CD4-positive, CD25-positive, alpha-beta regulatory T cell (primary cell): ENCODE data around the gene ERF. TPM values are rescaled to one million over a fixed set of nuclear protein-coding genes. Genes with fewer than 3 reads are reported as not detected.

Source experiments
- ATAC-seq, 2 donors: fragments of 150-1000 bp; cut with Tn5 transposase; one replicate each; pipeline ENCODE4 v1.10.0; 2021; ENCODE audit warnings: low read depth in 2 of 2, moderate number of reproducible peaks in 2 of 2, moderate library complexity in 1 of 2
- DNase-seq, 3 donors: peaks; one replicate each; pipeline versions ENCODE4 v3.0.0 to v3.0.0-alpha.2; 2012 to 2022; ENCODE audit warnings: mixed read lengths in 1 of 3
- H3K27ac ChIP-seq: one replicate; pipeline ENCODE4 v1.7.0; 2013; ENCODE audit warnings: mild to moderate bottlenecking, low read length; ENCODE audit not compliant: insufficient read depth, poor library complexity, severe bottlenecking
- H3K27me3 ChIP-seq: one replicate; pipeline ENCODE4 v1.7.0; 2013; ENCODE audit warnings: low read length; ENCODE audit not compliant: control insufficient read depth, insufficient read depth
- H3K36me3 ChIP-seq: one replicate; pipeline ENCODE4 v1.7.0; 2013; ENCODE audit warnings: mild to moderate bottlenecking, low read length, moderate library complexity; ENCODE audit not compliant: control insufficient read depth, insufficient read depth
- H3K4me1 ChIP-seq: 2 replicates; pipeline ENCODE4 v1.7.0; 2013; ENCODE audit warnings: mild to moderate bottlenecking, low read length; ENCODE audit not compliant: insufficient read depth, control insufficient read depth, poor library complexity, severe bottlenecking
- H3K4me3 ChIP-seq: one replicate; pipeline ENCODE4 v1.7.0; 2013; ENCODE audit warnings: low read depth, mild to moderate bottlenecking, low read length, moderate library complexity
- H3K9me3 ChIP-seq, 2 experiments: 1 replicate in 1 of 2; 2 replicates in 1 of 2; pipeline ENCODE4 v1.7.0; 2013; ENCODE audit warnings: low read length in 2 of 2, mild to moderate bottlenecking in 1 of 2, moderate library complexity in 1 of 2; ENCODE audit not compliant: control insufficient read depth in 2 of 2
- H3K27ac Mint-ChIP-seq, 3 donors: one replicate each; pipeline ENCODE4 v1.8.0; 2020 to 2022; ENCODE audit warnings: mild to moderate bottlenecking in 3 of 3, mixed read lengths in 3 of 3, moderate library complexity in 2 of 3
- H3K27me3 Mint-ChIP-seq: one replicate; pipeline ENCODE4 v1.8.0; 2022; ENCODE audit warnings: mild to moderate bottlenecking, mixed read lengths
- H3K36me3 Mint-ChIP-seq: one replicate; pipeline ENCODE4 v1.8.0; 2020; ENCODE audit warnings: mixed read lengths
- H3K4me1 Mint-ChIP-seq, 4 donors: one replicate each; pipeline ENCODE4 v1.8.0; 2020 to 2022; ENCODE audit warnings: mixed read lengths in 4 of 4, mild to moderate bottlenecking in 1 of 4
- H3K4me3 Mint-ChIP-seq, 4 donors: one replicate each; pipeline ENCODE4 v1.8.0; 2020 to 2022; ENCODE audit warnings: mild to moderate bottlenecking in 4 of 4, mixed read lengths in 4 of 4, moderate library complexity in 3 of 4
- H3K9me3 Mint-ChIP-seq, 7 donors: one replicate each; pipeline ENCODE4 v1.8.0; 2020 to 2022; ENCODE audit warnings: mixed read lengths in 7 of 7, mild to moderate bottlenecking in 3 of 7, moderate library complexity in 2 of 7
- polyA plus RNA-seq, 4 donors: library from polyadenylated mRNA; unstranded; fragments of 300-500 nt; fragmentation: Illumina TruSeq; gene quantifications; one replicate each; pipeline ENCODE4 v1.2.3, GENCODE V29; 2021
- total RNA-seq: library from RNA; stranded (reverse); gene quantifications from one replicate; pipeline ENCODE4 v1.2.3, GENCODE V29; 2022

ERF gene
- total and polyA plus RNA-seq, 5 donors from 2014 or later, result 1.4 to 96.4 (median 3.8) TPM

DNA sequence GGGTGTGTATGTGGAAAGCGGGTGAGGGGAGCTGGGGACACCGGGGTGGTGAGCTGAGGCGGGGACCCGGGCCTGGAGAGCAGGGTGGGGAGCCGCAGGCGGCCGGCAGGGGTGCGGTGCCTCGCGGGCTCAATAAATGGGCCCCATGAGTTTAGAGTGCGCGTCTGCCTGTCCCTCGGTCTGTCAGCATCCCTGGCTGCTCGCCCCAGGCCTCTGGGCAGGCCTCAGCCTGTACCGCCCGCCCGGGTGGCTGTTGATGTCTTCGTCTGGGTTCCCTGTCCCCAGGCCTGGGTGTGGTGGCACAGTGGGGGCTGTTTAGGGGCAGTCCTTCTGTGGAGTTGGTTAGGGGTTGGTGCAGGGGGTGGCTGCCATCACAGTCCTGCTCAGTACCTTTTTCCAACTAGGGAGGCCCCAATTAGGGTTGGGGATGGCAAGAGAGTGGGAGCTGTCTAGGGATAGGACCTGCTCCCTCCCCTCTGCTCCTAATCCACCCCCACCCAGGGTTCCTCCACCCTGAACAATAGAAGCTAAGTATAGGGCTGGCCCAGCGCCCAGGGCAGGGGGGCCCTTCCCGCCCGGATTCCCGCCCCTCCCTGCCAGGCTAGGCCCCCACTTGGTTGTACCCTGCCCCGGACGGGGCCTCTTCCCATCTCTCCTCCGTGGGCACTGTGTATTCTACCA, 26.4 kb upstream of the ERF start:
- H3K27me3 ChIP-seq, result no peaks in the 10 kb centered on the region
- peak overlapping the region; percentile 91 for H3K27ac ChIP-seq
- Mint-ChIP-seq H3K27me3 (peaks cover 5% of the 10 kb centered on the region), H3K36me3 (peaks cover 1% of the 10 kb centered on the region), H3K9me3 (peaks cover 0 to under 1% (median 0%) of the 10 kb centered on the region in 7 donors), H3K4me3 (peak overlapping the region in 2 of 4 donors; percentile 70 to 82), H3K27ac (peak overlapping the region in 2 of 3 donors; percentile 36 to 97), H3K4me1 (peaks cover 4 to 46% (median 34%) of the 10 kb centered on the region in 4 donors)
- ATAC-seq, result no peak
- H3K9me3 ChIP-seq, result no peaks in the 10 kb centered on the region
- H3K4me3 ChIP-seq, result no peak overlapping the region
- no peaks in the 10 kb centered on the region for H3K36me3 ChIP-seq
- H3K4me1 ChIP-seq, result peaks cover 67% of the 10 kb centered on the region
- DNase-seq, result peak in 1 of 3 donors; percentile 30

DNA sequence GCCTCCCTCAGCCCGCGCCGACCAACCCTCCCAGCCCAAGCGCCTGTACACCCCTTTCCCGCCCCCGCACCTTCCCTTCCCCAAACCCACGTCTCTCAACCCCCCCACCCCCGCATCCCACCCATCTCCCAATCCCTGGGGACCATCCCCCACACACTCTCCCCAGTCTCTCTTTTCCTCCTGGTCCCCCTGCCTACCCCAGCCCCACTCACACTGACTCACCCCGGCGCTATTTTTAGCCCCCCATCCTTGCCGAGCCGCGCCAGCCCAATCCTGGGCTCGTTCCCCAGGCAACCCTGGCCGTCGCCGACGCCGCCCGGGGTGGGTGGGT, 25.9 kb upstream of the ERF start:
- peaks cover 4 to 46% (median 36%) of the 10 kb centered on the region in 4 donors for H3K4me1 Mint-ChIP-seq
- DNase-seq (no peak), ATAC-seq (no peak)
- peaks cover 5% of the 10 kb centered on the region for H3K27me3 Mint-ChIP-seq
- Histone ChIP-seq H3K4me1 (peaks cover 69% of the 10 kb centered on the region), H3K27me3 (no peaks in the 10 kb centered on the region), H3K9me3 (no peaks in the 10 kb centered on the region), H3K36me3 (no peaks in the 10 kb centered on the region), H3K27ac (peak overlapping the region; percentile 91), H3K4me3 (no peak overlapping the region)
- H3K36me3 Mint-ChIP-seq, result peaks cover 6% of the 10 kb centered on the region
- peak overlapping the region in 2 of 4 donors; percentile 11 to 81 for H3K4me3 Mint-ChIP-seq
- peaks cover 0 to 2% (median 0%) of the 10 kb centered on the region in 7 donors for H3K9me3 Mint-ChIP-seq
- H3K27ac Mint-ChIP-seq, result no peak overlapping the region

DNA sequence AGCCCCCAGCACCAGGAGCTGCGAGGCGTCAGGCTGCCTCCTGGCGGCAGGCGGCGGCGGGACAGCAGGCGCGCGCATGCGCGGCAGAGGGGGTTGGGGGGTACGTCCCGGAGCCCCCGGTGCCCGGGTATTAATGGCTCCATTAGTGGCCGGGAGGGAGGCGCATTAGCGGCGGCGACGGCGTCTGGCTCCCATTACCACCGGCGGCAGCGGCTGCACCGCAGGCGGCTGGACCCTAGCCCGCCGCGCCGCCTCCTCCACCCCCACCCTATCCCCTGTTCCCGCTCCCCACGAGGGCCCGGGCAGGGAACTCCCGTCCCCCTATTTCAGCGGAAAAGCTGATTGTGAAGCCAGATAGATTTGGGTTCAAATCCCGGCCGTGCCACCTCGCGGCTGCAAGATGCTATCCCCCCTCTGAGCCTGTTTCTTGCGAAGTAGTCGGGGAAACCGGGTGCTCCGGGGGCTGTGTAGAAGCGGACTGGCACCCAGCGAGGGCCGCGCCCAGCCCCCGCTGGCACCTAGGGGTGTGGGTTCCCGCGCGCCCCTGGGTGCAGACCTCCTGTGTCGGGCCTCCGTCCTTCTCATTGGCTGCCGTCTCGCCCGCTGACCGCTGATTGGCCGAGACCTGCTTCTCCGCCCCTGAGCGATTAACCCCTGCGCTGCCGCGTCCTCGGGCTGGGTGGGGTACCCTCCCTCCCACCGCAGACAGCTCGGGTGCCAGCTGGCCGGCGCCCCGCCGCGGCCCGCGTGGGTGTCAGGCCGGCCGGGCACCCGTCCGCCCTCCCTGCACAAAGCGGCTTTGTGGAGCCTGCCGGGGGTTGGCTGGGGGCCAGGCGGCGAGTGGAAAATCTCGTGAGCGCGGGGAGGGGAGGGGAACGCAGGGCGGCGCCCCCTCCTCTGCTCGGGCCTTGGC, 25.2 kb upstream of the ERF start:
- peak overlapping the region; percentile 86 to 96 (median 92) for H3K4me3 Mint-ChIP-seq
- Histone ChIP-seq H3K27ac (peak overlapping the region; percentile 91), H3K27me3 (no peaks in the 10 kb centered on the region), H3K36me3 (no peaks in the 10 kb centered on the region), H3K9me3 (no peaks in the 10 kb centered on the region), H3K4me1 (peaks cover 66% of the 10 kb centered on the region), H3K4me3 (peak overlapping the region; percentile 64)
- H3K36me3 Mint-ChIP-seq, result peaks cover 6% of the 10 kb centered on the region
- H3K27ac Mint-ChIP-seq, result peak overlapping the region; percentile 96 to 97 (median 97)
- peaks cover 4 to 44% (median 36%) of the 10 kb centered on the region in 4 donors for H3K4me1 Mint-ChIP-seq
- ATAC-seq, result peak; percentile 23 to 33
- DNase-seq, result peak; percentile 85 to 93 (median 87)
- H3K27me3 Mint-ChIP-seq, result peaks cover 5% of the 10 kb centered on the region
- H3K9me3 Mint-ChIP-seq, result peaks cover 0 to 2% (median 0%) of the 10 kb centered on the region in 7 donors

DNA sequence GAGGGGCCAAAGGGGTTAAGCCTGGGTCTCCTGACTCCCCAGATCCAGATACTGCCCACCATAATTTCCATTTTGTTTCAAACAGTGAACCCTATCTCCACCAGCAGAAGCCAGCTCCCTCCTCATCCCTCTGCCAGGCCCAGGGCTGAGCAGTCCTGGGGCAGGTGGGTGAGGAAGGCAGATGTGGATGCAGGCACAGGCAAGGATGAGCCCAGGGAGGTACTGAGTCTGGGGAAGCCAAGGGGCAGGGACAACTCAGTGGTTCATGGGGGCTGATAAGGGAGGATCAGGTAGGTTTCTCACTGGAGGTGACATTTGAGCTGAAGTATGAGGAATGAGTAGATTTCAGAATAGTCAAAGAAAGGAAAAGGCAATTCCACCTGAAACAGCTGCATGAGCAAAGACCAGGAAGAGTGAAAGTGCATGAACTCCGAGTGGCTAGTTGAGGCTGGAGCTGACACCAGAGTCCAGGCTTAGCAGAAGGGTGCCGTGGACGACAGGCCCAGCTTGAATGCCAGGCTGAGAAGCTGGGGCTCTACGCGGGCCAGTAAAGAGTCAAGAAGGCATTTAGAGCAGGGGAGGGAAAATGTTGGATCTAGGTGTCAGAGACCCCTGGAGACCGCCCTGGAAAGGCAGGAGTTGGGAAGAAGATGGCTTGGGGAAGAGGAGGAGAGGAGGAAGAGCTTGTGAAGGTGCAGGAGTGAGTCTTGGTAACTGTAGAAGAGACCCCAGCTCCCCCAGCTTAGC, 24.4 kb upstream of the ERF start:
- Mint-ChIP-seq H3K27ac (peak overlapping the region; percentile 96 to 97 (median 97)), H3K27me3 (no peaks in the 10 kb centered on the region), H3K36me3 (peaks cover 14% of the 10 kb centered on the region), H3K9me3 (peaks cover 0 to 2% (median 0%) of the 10 kb centered on the region in 7 donors), H3K4me1 (peaks cover 4 to 45% (median 36%) of the 10 kb centered on the region in 4 donors), H3K4me3 (peak overlapping the region; percentile 86 to 96 (median 92))
- Histone ChIP-seq H3K27me3 (no peaks in the 10 kb centered on the region), H3K36me3 (peaks cover 6% of the 10 kb centered on the region), H3K4me1 (peaks cover 62% of the 10 kb centered on the region), H3K27ac (peak overlapping the region; percentile 91), H3K4me3 (peak overlapping the region; percentile 64), H3K9me3 (no peaks in the 10 kb centered on the region)
- DNase-seq (no peak), ATAC-seq (no peak)

DNA sequence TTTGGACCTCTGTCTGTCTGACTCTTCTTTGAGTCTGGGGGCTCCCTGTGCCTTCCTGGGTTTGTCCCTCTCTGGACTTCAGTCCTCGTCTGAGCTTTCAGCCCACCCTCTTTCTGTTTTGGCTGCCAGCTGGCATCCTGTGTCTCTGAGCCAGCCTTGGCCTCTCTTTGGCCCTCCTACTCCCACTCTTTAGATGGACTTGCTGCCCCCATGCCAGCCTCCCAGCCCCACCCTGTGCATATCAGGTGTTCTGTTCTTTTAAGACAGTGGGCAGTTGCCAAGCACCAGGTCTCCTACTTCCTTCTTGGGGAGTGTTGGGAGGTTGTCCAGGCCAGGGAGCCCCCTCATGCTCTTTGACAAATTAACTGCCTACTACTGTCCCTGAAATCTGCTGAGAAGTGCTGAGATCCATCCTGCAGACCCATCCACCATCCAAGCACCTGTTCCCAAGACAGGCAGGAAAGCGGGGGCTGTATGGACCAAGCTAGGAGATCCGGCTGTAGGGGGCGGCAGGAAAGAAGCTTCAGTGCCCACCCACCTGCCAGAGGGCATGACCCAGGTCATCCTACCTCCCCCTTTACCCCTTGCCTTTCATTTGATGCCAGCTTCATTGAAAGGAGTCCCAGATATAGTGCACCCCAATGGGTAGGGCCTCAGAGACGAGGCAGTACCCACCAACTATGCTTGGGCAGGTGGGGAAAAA, 23.7 kb upstream of the ERF start:
- H3K4me3 Mint-ChIP-seq, result peak overlapping the region in 3 of 4 donors; percentile 86 to 93 (median 92)
- peaks cover 0 to 2% (median 0%) of the 10 kb centered on the region in 7 donors for H3K9me3 Mint-ChIP-seq
- ATAC-seq (no peak), DNase-seq (no peak)
- Histone ChIP-seq H3K4me1 (peaks cover 62% of the 10 kb centered on the region), H3K4me3 (no peak overlapping the region), H3K27ac (peak overlapping the region; percentile 91), H3K27me3 (no peaks in the 10 kb centered on the region), H3K9me3 (no peaks in the 10 kb centered on the region), H3K36me3 (peaks cover 8% of the 10 kb centered on the region)
- no peaks in the 10 kb centered on the region for H3K27me3 Mint-ChIP-seq
- H3K4me1 Mint-ChIP-seq, result peaks cover 4 to 45% (median 36%) of the 10 kb centered on the region in 4 donors
- peaks cover 14% of the 10 kb centered on the region for H3K36me3 Mint-ChIP-seq
- peak overlapping the region in 2 of 3 donors; percentile 96 to 97 for H3K27ac Mint-ChIP-seq

DNA sequence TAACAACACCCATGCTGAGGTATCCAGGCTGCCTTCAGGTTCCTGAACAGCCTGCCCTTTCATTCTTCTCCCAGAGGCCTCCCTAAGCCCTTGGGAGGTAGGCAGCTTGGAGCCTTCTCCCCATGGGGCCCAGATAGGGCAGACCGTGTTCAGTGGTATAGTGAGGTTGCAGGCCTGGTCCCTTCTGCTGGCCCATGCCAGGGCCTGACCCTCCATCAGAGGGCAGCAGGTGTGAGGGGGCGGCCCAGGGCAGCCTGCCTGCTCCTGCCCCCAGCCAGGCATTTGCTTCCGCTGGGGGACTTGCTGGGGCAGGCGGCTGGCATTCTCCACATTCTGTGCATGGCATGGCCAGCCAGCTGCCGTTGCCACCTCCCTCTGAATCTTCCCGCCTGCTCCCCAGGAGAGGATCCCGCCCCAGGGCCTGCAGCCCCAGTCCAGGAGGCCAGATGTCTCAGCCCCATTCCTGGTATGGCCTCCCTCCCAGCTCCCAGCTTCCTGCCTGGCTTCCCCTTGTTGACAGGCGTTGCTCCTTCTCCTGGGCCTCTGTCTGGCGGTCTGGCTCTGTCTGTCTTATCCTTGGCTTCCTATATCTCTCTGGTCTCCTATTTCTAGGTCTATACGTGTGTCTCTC, 23.0 kb upstream of the ERF start:
- Mint-ChIP-seq H3K27me3 (no peaks in the 10 kb centered on the region), H3K4me3 (peak overlapping the region in 3 of 4 donors; percentile 0 to 92 (median 21)), H3K4me1 (peaks cover 4 to 47% (median 36%) of the 10 kb centered on the region in 4 donors), H3K27ac (peak overlapping the region in 1 of 3 donors; percentile 96), H3K36me3 (peaks cover 14% of the 10 kb centered on the region), H3K9me3 (peaks cover 0 to 2% (median 0%) of the 10 kb centered on the region in 7 donors)
- H3K4me3 ChIP-seq, result no peak overlapping the region
- H3K36me3 ChIP-seq, result peaks cover 11% of the 10 kb centered on the region
- no peak for DNase-seq
- no peaks in the 10 kb centered on the region for H3K9me3 ChIP-seq
- H3K4me1 ChIP-seq, result peaks cover 56% of the 10 kb centered on the region
- H3K27ac ChIP-seq, result no peak overlapping the region
- H3K27me3 ChIP-seq, result no peaks in the 10 kb centered on the region
- no peak for ATAC-seq
